Measurements from ENCODE around the gene CALN1. TPM values are rescaled to one million over a fixed set of nuclear protein-coding genes. Genes with fewer than 3 reads are reported as not detected.

CALN1 gene
- total and polyA plus RNA-seq, 9 of the 15 experiments (the other 6 are each of a cell fraction or from before 2014, with no cell fraction given), result 1.4 to 7.5 (median 3.3) TPM

DNA sequence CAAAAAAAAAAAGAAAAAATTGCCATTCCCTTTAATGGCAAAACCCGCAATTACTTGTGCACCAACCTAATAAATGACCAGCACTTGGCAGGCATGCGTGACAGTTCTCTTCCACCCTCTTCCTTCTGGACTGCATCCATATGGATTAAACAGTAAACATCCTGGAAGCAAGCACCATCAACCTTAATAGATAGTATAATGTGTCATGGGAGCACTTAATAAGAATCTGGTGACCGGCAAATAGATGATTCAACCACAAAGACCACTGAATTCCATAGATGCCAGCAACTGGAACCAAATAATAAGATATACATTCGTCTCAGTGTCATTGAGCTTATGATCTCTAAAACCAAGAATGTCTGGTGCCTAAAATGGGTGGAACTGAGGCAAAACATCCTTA, 610.2 kb downstream of the CALN1 start (continued):
- TF ChIP-seq, protein P1, sequence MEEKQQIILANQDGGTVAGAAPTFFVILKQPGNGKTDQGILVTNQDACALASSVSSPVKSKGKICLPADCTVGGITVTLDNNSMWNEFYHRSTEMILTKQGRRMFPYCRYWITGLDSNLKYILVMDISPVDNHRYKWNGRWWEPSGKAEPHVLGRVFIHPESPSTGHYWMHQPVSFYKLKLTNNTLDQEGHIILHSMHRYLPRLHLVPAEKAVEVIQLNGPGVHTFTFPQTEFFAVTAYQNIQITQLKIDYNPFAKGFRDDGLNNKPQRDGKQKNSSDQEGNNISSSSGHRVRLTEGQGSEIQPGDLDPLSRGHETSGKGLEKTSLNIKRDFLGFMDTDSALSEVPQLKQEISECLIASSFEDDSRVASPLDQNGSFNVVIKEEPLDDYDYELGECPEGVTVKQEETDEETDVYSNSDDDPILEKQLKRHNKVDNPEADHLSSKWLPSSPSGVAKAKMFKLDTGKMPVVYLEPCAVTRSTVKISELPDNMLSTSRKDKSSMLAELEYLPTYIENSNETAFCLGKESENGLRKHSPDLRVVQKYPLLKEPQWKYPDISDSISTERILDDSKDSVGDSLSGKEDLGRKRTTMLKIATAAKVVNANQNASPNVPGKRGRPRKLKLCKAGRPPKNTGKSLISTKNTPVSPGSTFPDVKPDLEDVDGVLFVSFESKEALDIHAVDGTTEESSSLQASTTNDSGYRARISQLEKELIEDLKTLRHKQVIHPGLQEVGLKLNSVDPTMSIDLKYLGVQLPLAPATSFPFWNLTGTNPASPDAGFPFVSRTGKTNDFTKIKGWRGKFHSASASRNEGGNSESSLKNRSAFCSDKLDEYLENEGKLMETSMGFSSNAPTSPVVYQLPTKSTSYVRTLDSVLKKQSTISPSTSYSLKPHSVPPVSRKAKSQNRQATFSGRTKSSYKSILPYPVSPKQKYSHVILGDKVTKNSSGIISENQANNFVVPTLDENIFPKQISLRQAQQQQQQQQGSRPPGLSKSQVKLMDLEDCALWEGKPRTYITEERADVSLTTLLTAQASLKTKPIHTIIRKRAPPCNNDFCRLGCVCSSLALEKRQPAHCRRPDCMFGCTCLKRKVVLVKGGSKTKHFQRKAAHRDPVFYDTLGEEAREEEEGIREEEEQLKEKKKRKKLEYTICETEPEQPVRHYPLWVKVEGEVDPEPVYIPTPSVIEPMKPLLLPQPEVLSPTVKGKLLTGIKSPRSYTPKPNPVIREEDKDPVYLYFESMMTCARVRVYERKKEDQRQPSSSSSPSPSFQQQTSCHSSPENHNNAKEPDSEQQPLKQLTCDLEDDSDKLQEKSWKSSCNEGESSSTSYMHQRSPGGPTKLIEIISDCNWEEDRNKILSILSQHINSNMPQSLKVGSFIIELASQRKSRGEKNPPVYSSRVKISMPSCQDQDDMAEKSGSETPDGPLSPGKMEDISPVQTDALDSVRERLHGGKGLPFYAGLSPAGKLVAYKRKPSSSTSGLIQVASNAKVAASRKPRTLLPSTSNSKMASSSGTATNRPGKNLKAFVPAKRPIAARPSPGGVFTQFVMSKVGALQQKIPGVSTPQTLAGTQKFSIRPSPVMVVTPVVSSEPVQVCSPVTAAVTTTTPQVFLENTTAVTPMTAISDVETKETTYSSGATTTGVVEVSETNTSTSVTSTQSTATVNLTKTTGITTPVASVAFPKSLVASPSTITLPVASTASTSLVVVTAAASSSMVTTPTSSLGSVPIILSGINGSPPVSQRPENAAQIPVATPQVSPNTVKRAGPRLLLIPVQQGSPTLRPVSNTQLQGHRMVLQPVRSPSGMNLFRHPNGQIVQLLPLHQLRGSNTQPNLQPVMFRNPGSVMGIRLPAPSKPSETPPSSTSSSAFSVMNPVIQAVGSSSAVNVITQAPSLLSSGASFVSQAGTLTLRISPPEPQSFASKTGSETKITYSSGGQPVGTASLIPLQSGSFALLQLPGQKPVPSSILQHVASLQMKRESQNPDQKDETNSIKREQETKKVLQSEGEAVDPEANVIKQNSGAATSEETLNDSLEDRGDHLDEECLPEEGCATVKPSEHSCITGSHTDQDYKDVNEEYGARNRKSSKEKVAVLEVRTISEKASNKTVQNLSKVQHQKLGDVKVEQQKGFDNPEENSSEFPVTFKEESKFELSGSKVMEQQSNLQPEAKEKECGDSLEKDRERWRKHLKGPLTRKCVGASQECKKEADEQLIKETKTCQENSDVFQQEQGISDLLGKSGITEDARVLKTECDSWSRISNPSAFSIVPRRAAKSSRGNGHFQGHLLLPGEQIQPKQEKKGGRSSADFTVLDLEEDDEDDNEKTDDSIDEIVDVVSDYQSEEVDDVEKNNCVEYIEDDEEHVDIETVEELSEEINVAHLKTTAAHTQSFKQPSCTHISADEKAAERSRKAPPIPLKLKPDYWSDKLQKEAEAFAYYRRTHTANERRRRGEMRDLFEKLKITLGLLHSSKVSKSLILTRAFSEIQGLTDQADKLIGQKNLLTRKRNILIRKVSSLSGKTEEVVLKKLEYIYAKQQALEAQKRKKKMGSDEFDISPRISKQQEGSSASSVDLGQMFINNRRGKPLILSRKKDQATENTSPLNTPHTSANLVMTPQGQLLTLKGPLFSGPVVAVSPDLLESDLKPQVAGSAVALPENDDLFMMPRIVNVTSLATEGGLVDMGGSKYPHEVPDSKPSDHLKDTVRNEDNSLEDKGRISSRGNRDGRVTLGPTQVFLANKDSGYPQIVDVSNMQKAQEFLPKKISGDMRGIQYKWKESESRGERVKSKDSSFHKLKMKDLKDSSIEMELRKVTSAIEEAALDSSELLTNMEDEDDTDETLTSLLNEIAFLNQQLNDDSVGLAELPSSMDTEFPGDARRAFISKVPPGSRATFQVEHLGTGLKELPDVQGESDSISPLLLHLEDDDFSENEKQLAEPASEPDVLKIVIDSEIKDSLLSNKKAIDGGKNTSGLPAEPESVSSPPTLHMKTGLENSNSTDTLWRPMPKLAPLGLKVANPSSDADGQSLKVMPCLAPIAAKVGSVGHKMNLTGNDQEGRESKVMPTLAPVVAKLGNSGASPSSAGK (IDR thresholded peaks at IDR 0.05), result no peak
- TF ChIP-seq TAF9B (IDR thresholded peaks at IDR 0.05; ENCODE audit: partially characterized antibody) (no peak), HNRNPK (IDR thresholded peaks at IDR 0.05; ENCODE audit: low read depth, low read length, poor library complexity, severe bottlenecking) (no peak), NELFE (IDR thresholded peaks at IDR 0.05; ENCODE audit: insufficient read depth, insufficient read length) (no peak), SREBF1 (IDR thresholded peaks at IDR 0.05; ENCODE audit: borderline replicate concordance, low read depth, low read length) (no peak), RAD51 (IDR thresholded peaks at IDR 0.05; ENCODE audit: borderline replicate concordance, low read depth) (no peak), CCNT2 (IDR thresholded peaks at IDR 0.05; ENCODE audit: borderline replicate concordance, extremely low read depth, insufficient read length, low read depth, low read length) (no peak)
